Activated T-cell treated with anti-CD3 and anti-CD28 coated beads, Interleukin-2, amount 50 U/mL, for 1 hour (primary cell): ENCODE data around the gene TNRC6C.
"Not testable (repeated sequence)": the region's sequence is repeated elsewhere in the genome, so short reads cannot be mapped to it uniquely, and the experiment has no call there.

ENCODE experiments used
- DNase-seq: peaks from one replicate; pipeline ENCODE4 v3.0.0-alpha.2; 2020

Gene TNRC6C

GRCh38 chr17:77933777-77934398 lies 24.6 kb upstream of the TNRC6C start:
- no peak for DNase-seq

GRCh38 chr17:77935121-77935571 lies 23.4 kb upstream of the TNRC6C start:
- DNase-seq: no peak

- DNase-seq: not testable (repeated sequence)
Observed at GRCh38 chr17:77935744-77936143, 22.8 kb upstream of the TNRC6C start.

GRCh38 chr17:77936881-77937280 lies 21.6 kb upstream of the TNRC6C start:
- no peak for DNase-seq

DNA sequence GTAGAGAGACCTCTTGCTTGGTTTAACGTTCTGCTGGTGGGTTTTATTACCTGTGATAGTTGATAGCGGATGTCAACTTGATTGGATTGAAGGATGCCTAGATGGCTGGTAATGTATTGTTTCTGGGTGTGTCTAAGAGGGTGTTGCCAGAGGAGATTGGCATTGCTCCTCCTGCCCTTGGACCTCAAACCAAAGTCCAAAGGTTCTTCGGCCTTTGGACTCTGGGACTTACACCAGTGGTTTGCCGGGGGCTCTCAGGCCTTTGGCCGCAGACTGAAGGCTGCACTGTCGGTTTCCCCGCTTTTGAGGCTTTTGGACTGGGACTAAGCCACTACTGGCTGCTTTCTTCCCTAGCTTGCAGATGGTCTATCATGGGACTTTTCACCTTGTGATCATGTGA lies 17.5 kb upstream of the TNRC6C start:
- DNase-seq: no peak

- no peak for DNase-seq
Observed at GRCh38 chr17:77942112-77942988, 16.2 kb upstream of the TNRC6C start.

- DNase-seq: no peak
Observed at GRCh38 chr17:77943971-77944370, 14.5 kb upstream of the TNRC6C start.

DNA sequence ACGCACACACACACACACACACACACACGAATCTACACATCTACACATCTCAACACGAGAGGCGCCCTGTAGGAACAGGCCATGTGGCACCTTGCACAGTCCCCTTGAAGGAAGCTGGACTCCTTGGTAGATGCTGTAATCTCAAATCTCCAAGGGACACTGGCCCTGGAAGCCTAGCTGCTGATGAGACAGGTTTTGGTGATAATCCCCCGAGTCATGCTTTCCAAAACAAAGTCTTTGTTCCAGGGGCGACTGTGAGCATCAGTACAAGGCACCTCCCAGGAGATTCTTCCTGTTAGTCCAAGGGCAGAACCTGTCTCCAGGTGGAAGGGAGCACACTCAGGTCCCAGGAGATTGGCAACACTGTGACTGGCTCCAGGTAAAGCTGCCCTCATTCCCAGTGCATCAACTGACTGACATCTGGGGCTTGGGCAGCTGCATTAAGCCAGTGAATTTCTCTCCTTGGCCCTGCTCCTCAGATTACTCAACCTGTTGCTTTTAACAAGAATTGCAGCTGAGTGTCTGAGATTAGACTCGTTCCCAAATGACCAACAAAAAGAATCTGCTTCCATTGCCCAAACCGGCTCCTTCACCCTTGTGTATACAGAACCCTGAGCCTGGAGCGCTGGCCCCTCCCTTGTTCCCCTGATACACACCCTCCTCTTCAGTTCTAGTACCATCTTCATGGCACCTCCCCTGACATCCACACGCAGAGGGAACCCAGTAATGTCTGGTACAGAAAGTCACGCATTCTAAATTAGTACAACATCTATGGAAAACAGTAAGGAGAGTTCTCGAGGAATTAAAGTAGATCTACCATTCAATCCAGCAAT lies 13.9 kb upstream of the TNRC6C start:
- DNase-seq: no peak

DNA sequence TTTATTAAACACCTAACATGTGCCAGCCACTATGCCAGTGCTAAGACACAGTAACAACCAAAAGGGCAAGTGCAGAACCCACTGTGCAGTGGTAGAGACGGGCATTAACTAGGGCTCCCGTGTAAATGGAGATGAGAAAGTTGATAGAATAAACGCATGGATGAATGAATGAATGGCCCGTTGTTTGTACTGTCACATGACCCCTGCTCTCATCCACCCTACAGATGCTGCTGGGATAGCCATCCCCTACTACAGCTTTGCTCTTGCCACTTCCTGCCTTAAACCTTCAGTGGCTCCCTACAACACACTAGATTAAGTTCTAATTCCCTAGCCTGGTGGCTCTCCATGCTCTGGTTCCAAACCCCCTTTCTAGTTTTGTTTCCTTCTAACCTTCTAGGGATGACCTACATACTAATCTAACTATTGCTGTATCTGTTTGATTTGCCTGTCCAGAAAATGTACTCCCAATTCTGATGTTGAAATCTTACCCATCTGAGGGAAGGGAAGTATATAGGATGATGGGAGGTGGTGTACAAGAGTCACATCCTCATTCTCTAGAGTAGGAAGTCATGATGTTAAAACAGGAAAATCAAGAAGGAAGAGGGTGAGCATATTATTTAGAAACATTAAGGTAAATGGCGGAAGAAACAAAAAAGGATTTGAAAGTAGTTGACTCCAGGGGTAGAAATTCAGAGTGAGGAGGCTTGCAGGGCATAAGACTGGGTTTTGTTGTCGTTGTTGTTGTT lies 11.4 kb upstream of the TNRC6C start:
- no peak for DNase-seq

- no peak for DNase-seq
Observed at GRCh38 chr17:77948690-77949114, 9.8 kb upstream of the TNRC6C start.

DNA sequence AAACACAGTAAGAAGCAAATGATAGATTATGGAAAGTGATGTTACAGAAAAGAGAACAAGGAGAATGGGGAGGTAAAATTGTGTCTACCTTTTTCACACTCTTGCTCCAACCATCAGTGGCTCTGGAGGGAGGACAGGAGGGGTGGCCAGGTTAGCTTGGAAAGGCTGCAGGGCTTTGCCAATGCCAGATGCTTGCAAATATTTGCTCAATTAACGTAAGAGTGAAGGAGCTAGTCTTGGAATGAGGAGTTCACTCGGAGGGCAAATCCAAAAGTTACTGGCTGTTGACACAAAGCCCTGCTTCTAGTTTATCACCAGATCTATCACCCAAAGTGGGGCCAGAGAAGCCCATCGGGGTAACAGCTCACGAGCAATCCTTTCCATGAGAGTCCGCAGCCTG lies 7.4 kb upstream of the TNRC6C start:
- no peak for DNase-seq

- no peak for DNase-seq
Observed at GRCh38 chr17:77952368-77952767, 6.1 kb upstream of the TNRC6C start.

DNA sequence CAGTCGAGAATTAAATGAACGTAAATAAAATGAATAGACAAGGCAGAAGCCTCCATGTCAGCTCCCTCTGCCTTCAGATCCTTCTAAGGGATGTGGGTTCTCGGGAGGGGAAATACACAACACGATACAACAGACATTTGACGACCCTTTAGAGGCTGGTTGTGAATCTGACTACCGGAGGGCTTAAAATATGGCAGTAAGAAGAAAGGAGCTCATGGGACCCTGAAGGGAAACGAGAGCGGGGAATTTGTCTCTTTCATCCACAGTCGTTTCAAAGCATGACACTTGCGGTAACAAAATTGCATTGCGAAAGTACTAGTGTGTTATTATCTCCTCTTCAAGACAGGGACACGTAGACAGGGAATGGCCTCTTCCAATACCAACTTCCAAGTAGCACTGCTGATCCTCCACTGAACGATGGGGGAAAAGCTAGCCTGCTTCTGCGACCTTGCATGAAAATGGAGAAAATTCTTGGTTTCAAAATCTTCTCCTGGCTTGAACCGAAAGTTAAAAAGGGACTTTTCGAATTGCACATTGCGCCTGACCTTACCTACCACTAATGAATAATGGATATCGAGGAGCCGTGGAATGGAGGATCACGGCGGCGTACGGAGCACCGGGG lies 1.2 kb upstream of the TNRC6C start:
- no peak for DNase-seq

GRCh38 chr17:77958716-77959125 lies 218 bp downstream of the TNRC6C start:
- DNase-seq: no peak

DNA sequence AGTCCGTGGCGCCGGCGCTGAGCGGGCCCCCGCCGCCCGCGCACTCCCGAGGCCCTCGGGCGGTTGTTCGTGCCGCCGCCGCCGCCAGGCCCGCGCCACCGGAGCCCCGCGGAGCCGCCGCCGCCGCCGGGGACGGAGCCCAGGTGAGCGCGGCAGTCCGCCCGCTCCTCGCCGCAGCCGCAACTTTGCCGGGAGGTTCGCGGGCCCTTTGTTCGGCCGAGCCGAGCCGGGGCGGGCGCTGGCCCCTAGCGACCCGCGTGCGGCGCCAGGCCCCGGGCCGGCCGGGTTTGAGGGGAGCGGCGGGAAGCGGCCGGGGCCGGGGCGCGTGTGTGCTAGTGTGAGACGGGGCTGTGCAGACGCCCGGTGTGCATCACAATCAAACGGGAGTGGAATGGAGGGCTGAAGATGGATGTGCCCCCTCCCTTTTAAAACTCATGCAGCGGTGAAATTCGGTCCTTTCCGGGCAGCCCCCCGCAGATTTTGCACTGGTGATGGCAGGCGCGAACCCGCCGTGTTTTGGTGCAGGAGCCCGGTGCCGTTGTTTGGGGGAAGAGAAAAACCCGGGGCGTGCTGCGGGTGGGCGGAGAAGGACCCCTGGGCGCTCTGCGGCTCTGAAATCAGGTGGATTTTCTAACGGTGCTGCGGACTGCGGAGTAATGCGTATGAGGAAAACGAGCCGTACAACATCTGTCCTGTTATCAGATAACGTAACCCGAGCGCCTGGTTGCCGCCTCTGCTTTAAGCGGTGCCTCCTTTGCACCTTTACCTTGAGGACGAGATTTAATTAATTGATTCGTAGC lies 823 bp downstream of the TNRC6C start:
- no peak for DNase-seq

- peak; percentile 43 for DNase-seq
Observed at GRCh38 chr17:77959926-77960521, 1.5 kb downstream of the TNRC6C start.

DNA sequence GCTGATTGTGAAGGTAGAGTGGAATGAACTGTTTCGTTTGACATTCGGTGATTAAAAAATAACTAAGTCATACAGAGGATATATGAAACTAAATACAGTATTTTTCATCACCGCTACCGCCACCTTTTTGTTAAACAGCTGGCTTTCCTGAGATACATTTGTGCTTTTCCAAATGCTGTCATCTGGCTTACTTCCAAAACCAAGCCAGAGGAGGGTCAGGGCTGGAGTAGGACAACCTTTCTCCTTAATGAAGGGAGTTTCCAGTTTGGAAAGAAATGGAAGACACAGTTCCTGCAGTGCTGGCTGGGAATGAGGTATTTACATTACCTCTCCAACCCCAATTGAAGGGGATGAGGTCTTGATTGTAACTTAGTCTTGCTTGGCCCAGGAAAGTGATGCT lies 3.2 kb downstream of the TNRC6C start:
- DNase-seq: no peak

DNA sequence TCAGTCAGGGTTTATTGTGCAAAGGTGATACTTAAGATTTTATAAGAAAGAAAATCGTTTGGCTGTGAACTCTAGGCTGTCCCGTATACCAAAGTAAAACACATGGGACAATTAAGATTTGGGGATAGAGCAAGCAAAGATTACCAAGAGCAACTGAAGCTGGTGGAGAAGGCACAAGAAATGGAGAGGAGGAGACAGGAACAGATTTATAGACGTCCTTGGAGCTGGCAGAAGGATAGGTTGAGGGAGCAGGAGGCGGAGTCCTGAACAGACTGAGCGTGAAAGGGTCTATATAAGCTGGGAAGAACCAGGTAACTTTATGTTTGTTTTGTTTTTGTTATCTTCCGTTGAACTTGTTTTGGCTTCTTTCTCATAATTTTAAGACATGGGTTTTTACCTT lies 3.8 kb downstream of the TNRC6C start:
- no peak for DNase-seq

DNA sequence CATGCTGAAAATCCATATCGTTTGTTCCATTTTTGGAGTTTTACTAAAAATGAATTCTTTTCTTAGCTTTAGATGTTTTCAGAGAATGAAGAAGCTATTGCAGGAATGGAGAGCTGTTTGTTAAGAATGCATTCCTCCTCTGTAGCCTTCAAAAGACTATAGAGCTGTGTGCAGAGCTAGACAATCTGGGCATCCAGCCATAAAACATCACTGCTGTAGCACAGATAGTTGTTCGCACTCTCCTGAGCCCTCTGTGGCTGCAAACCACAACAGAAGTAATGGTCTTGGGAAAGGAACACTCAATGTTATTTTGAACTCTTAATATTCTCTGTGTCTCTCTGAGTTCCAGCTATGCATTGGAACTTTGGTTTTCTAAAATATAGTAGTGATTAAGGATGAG lies 4.9 kb downstream of the TNRC6C start:
- DNase-seq: peak; percentile 41

- no peak for DNase-seq
Observed at GRCh38 chr17:77965352-77965751, 6.8 kb downstream of the TNRC6C start.

- no peak for DNase-seq
Observed at GRCh38 chr17:77966476-77966875, 8.0 kb downstream of the TNRC6C start.
